Activated CD4-positive, alpha-beta T cell treated with anti-CD3 and anti-CD28 coated beads for 48 hours (primary cell): Measurements from ENCODE around the gene ARMH3.

Experiments used
- DNase-seq: peaks from one replicate; pipeline ENCODE4 v3.0.0-alpha.2; 2020

The ARMH3 gene

DNA sequence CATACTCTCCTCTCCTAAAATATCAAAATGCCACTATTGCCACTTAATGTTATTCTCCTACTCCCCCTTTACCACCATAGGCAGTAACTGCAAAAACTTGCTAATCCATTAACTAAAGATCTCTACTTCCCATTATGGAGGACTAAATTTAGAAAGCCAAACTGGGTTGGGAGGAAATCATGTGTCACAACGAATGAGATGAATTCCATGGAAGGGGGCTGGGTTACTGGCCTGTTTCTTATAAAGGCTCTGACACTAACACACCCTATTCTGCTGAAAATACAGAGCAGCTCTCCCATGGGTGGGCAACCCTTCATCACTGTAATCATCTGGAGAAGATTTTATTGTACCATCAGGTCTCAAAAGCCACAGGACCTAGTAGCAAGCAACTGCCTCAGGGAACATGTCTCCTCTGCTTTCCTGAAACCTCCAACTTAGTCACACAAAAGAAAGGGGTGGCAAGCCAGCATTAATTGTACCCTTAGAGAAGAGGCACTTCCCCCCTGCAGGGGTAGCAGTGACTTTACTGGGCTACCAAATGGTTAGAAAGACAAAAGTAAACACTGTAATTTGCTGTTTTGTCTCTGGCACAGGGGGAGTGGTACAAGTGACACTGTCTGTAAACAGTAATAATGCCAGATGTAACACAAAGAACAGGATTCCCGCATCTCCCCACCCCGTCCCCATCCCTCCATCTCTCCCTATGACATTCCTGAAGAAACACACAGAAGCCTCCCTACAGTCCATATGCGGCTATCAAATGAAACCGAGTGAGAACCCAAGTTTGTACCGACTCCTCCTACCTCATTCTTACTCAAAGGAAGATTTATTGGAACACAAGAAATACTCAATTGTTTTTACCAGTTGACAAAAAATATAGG lies 81.6 kb downstream of the ARMH3 start:
- DNase-seq, result no peak

DNA sequence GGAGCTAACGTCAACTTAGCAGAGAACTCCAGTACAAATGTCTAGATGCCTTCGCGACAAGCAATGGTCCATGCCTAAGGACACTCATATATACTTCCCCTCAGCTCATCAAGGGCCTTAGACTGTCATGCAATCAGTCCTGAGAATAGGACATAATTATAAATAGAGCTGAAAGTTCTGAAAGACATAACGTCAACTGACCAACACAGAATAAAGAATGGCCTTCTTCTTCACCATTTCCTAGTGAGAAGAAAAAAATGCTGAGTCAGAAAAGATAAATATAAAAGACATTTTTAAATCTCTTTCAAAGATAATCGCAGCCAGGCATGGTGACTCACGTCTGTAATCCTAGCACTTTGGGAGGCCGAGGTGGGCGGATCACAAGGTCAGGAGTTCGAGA lies 83.2 kb downstream of the ARMH3 start:
- no peak for DNase-seq

DNA sequence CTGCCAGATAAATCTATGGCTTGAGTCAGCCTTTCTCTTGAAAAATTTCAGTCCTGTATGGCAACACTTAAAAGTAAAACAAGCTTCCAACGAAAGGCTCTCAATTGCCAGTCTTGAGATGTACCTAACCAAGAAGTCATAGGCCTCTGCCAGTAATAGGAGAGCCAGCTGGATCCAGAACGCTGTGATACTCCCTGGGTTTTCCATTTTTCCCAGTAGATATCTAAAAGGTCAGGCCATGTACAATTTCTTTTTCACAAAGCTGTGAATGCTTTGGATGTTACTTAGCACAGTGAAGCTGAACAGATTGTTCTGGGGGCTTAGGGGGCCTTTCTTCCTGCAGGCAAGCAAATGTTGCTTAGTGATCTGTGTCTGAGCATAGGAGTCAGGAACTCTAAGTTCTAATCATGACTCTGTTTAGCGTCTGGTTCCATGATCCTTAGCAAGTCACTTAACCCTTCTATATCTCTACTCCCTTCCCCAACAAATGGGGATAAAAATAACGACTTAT lies 86.5 kb downstream of the ARMH3 start:
- DNase-seq, result no peak

DNA sequence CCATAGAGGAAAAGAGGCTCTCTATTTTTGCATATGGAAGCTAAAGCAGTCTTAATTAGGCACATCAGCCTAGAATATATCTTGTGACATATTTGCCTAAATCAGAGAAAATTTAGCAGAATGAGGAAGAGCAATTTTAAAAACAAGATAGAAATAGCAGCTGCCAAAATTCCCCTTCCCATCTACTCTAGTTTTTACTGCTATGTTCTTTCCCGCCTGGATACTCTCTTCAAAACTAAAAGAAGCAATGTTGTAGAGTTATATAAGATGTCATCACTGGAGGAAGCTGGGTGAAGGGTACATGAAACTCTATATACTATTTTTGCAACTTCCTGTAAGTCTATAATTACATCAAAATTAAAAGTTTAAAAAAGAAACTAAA lies 87.0 kb downstream of the ARMH3 start:
- DNase-seq, result no peak

DNA sequence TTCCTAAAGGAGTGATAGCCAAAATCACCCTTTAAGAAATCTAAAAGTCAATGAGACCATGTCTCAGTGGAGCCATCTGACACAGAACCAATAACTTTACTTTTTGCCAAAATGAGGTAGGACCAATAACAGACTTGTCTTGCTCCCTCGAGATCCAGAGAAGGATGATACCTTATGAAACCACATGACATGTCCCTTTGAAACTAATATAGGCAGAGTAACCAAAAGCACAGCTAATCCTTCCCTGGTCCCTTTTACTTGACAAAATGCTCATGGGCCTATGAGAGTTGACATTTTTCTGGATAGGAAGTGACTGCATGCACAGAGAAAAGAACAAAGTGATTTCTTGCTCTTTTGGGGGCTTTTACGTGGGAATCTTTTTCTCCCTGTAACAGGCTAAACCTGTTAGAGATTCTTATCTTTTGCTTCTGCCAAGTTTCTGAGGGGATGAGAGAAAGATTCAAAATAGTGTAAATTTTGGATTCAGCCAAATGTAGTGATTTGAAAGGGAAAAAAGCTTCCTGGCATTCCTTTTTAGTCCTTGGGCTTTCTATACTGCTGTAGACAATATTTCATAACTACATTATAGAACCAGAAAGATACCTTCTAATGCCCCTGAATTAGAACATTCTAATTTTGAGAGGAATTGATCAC lies 87.6 kb downstream of the ARMH3 start:
- no peak for DNase-seq

DNA sequence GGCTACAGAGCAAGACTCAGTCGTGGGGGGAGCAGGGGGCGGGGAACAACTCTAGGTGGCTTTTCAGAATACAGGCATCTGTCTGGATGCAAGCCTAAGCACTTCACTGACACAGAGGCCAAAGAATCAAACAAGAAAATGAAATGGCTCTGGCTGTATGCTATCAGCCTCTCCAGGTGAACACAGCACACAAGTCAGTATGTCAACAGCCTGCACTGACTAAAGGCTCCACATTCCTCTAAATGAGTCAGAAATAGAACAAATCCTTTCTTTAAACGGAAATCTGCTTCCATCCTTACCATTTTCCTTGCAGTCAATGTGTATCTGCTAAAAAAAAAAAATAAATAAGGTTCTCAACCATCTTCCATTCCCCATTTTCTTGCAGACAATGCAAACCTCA lies 88.3 kb downstream of the ARMH3 start:
- DNase-seq, result no peak

DNA sequence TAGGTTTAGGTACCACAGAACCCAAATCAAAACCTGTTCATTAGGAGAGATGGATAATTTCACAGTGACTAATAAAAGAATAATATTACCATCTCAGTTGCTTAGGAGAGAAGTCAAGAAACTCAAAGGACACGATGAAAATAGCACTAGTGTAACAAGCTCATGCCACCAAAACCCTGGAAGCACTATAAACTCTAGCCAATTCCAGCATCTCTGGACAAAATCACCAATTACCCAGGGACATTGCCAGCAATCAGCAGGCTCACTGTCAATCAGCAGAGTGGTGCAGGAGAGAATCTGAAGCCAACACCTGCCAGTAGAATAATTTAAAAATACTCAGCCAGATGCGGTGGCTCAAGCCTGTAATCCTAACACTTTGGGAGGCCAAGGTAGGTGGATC lies 88.9 kb downstream of the ARMH3 start:
- DNase-seq, result no peak

DNA sequence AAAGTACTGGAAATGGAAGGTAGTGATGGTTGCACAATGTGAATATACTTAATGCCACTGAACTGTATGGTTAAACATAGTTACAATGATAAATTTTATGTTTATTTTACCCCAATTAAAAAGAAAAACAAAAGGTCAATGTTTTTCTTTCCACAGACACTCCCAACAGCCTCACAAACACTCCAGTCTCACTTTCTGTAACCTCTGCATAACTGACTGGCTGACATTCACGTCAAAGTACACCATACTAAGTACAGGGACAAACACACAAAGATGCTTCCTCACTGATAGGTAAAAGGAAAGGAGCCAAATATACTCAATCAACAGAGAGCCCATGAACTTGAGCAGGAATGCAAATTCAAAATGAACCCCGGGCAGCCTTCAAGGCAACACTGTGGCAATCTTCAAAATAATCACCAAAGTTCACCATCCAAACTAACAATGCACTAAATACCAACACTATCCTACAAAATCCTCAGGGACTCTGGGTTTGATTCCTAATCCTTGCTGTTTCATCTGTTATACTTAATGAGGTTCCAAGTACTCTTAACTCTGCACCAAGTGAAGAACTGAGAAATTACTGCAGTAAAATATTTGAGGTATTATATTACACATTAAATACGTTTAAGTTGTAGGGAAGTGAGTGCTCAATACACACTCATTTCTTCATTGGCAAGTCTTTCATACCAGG lies 90.8 kb downstream of the ARMH3 start:
- DNase-seq, result no peak

DNA sequence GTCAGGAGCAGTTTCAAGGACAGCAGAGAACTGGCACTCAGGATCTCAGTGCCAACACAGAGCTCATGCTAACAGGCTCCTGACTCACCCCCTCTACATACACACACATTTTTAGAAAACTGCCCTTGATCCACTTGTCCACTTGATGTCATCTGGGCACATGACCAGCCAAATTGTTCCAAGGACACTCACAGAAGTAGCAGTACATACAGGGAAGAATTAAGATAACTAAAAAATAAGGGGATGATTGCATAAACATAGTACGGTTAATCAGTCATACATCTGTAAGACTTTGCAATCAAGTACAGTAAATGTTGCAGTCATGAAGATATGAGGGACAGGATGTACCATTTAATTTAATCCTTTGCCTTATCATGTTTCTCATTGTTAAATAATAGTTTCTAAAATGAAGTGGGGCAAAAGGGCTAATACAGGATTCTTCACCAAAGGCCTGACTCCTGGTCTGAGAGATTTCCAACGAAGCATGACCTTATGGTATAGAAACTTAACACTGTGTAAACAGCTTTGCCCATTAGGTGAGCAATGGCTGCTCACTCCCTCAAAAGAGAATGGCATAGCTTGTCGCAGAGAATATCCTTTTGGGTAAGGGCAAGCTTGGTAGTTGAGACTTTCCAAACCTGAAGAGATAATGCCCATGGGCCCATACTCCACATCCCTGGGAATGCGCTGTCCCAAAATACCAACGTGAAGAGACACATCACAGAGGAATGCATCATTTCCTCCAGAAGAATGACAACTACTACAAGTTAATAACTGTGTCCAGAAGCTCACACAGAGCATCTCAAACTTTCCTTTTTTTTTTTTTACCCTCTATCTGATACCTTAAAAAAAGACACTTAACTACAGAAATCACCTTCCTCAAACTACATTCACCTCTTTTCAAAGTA lies 94.1 kb downstream of the ARMH3 start:
- no peak for DNase-seq

DNA sequence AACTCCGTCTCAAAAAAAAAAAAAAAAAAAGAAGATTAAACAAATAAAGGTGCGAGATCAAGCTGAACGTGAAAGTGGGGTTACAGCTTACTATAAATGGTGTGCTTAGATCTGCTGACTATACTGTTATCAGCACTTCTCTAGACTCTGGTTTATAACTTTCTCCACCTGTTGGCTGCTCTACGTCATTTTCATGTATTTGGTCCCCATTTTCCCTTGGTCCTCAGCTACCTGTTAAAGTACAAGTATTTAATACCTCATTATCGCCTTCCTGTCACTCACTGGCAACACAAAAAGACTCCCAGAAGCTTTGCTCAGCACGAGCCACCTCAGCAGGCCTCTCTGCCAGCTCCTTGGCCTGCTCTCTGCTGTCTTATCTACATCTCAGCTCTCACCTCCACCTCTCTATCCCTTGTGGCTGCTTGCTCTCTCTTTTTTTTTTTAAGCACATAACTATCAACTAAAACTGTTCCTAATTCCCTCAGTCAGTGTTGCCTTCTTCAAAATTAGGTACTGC lies 95.0 kb downstream of the ARMH3 start:
- DNase-seq, result no peak

DNA sequence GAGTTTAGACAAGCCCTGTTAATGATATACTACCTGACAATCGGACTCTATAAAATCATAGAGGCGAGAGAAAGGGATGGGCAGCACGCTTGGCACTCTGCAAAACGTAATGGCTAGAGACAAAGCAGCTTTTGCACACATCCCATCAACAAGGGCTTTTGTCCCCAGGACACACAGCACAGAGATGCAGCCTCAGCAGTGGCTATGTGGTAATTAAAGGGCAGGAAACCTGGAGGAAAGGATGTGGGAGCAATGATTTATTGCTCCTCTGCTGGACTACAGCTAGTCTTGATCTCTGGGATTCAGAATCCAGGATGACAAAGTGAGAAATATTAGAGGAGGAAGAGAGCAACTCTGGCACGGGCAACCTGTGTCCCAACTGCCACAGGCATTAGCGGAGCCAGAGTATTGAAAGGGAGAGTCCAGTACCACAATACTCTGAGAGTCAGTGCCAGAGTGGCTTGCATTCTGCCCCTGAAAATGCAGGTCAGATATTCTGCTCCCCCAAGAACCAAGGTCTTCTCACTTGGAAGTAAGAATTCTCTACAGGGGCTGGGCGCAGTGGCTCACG lies 96.5 kb downstream of the ARMH3 start:
- no peak for DNase-seq

DNA sequence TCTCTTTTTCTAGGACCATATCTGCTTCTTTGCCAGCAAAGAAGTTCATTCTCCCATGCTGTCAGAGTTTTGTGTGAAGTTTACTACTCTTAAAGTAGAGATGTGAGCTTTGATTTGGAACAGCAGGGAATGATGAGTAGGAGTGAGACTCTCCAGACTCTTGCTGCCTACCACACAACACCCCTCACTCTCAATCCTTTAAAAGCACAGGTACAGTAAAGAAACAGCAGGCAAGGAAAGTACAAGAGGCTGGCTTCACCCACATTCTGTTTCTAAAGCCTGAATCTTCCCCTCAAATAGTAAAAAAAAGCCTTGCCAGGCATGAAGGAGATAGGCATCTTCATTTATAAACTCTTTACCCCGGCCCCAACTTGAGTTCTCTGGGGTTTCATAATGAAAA lies 97.3 kb downstream of the ARMH3 start:
- no peak for DNase-seq

DNA sequence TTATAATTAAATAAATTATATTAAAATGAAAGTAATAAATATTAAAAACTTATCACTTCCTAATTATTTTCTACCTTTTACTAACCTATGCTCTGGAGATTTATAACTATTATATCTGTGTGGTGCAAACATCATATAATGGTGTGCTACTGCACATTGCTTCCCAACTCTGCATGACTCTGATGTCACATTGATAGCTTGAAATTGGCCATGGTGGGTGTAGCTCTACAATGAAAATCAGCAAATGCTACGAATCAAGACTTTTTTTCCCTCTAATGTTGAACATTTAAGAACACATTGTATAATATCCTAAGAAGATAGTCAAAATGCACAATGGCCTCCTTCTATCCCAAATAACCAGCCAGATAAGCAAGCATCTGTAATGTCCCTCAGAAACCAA lies 99.1 kb downstream of the ARMH3 start:
- DNase-seq, result no peak

DNA sequence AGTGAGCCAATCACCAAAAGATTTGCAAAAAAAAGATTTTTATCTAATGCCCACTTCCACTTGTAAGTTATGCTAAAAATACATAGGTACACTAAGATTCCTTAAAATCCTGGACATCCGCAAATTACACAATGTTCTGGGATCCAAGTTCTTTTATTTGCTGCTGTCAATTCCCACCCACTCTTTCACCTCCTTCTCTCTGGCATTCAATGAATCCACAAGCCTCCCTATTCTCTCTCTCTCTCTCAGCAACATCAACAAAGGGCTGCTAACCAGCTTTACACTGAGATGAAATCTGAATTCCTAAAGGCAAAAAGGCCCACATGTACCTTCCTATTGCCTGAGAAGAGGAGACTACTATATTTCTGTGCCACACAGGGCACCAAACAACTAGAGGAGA lies 99.9 kb downstream of the ARMH3 start:
- DNase-seq, result no peak

DNA sequence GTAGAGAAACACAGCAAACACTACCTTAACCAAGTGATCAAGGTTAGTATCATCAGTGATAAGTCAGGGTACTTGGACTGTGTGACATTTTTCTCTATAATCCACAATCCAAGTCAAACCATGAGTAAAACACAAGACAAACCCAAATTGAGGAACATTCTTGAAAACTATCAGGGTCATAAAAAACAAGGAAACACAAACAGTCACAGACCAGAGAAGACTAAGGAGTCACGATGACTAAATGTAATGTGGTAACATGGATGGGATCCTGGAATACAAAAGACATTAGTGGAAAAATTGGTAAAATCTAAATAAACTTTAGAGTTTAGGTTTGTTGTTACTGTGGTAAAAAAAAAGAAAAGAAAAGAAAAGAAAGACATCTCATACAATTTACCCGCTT lies 103.8 kb downstream of the ARMH3 start:
- DNase-seq, result no peak

DNA sequence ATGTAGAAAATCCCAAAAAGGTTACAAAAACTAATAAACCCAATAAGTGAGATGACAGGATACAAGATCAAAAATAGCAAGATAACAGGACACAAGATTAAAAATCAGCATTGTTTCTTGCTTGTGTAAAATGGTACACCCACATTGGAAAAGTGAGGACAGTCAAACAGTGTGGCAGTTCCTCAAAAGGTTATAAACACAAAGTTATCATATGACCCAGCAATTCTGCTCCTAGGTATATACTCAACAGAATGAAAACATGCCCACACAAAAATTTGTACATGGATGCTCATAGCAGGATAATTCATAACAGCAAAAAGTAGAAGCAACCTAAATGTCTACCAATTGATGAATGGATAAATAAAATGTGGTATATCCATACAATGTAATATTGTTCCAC lies 105.8 kb downstream of the ARMH3 start:
- DNase-seq, result no peak

DNA sequence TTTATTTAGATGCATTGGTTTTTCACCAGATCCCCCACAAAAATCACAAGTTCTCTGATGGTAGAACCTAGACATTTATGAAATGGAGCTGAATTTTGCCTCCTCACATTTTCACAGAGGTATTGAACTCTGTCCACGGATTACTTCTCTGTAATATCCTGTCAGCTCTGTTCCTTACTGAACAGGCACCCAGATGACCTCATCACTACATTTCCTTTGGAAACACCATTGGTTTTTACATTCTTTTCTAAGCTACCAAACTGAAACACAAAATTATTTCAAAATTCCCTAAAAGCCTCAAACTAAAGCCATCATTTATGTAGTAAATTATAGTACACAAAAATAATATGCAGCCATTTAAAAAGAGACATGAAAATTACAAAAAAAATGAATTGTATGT lies 114.1 kb downstream of the ARMH3 start:
- no peak for DNase-seq

DNA sequence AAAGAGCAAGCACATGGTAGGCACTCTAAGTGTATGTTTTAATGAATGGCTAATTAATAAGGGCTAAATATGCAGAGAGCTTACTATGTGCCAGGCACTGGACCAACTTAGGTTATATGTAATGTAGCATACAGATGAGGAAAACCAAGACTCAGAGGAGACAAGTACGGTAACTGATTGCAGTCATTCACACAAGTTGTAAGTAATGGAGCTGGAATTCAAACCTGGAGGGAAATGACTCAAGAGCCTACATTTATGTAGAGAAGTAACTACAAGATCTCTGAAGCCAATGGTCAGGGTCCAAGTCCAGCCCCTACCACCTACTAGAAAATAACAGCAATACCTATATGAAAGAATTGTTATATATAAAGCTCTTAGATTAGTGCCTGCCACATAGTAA lies 115.1 kb downstream of the ARMH3 start:
- no peak for DNase-seq

DNA sequence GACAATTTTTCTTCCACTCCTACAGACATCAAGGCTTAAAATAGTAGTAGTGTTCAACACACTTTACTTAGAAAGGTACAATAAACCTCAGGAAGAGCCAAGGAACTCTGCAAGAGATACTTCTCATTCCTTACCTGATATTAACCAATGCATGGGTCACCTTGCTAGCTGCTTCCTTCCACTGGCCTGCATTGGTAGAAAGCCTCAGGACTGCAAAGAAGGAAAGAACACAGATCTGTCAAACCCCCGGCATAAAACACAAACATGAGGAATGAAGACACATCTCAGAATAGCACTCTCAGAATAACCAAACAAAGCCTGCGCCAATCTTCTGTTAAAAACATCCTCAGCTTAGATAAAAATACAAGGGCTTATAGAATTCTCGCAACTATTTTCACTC lies 116.2 kb downstream of the ARMH3 start:
- DNase-seq, result no peak

DNA sequence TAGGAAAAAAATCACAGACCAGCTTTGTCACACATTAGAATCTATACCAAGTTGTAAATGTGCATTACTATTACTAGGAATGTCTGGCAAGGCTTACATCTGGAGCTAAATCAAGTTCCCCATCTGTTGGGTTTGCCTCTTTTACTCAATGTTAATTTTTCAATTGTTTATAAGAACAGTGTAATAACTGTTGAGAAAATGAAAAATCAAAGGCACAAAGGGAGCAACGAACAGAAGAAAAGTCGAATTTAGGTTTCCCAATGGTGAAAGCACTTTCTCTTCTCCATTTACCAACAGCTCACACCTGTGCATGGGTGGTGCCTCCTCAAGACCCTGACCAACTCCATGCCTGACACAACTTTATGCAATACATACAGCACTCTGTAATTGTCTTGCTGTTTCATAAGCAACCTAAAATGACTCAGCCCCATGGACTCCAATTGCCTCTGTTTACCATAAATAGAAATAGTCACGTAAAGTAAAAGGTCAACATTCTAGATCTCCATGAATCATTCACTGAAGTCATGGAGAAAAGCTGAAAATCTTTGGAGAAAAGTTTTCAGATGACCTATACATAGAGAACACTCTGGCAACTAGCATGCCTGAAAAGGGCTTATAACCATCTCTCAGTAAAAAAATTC lies 116.8 kb downstream of the ARMH3 start:
- no peak for DNase-seq

DNA sequence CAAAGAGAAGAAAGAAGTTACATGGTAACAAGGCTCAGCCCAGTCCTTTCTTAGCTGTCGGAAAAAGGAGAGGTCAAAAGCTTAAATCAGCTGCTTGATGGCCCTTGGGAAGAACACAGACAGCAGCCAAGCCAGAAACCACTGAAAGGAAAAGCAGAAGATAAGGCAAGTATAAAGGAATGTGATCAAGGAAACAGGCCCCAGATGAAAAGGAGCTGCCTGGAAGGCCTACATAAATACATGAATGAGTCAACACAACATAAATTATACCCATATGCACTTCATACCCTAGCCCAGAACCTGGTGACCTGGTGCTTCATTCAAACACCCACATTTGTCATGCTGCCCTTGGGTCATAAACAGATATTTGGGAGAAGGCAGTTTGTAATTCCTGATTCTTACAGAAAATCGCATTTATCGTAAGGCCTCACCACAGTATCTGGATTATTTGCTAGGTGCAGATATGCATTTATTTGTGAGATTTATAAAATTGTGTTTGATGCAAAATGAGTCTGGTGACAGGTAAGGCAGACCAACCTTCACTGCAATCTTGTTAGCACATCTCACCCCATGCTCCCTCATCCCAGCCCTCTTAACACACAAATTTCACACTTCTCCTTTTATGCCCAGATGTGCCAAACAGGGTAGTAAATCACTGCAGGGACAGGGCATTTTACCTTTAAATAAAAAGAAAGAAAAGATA lies 117.5 kb downstream of the ARMH3 start:
- no peak for DNase-seq
